ENCODE data around the gene EQTN.

Gene EQTN

GRCh38 chr9:27297050-27297449 is at the start of gene EQTN:
Gene EQTN, minus strand, starts transcription at chr9:27297150. Its CDS starts 95 bp downstream, at chr9:27297055.
- no peak within 1 kb of the TSS for H3K4me3 ChIP-seq
- no peak within 1 kb of the TSS for H3K27ac ChIP-seq

GRCh38 chr9:27344776-27345175 is 47.8 kb upstream of the EQTN start:
- H3K27ac ChIP-seq, result no peak overlapping the region
- H3K4me3 ChIP-seq, result no peak overlapping the region

GRCh38 chr9:27341545-27342294 is 44.8 kb upstream of the EQTN start:
- Histone ChIP-seq H3K4me3 (no peak overlapping the region), H3K27ac (peak overlapping the region in 11 of 21 experiments; percentile 4 to 66 (median 23))

DNA sequence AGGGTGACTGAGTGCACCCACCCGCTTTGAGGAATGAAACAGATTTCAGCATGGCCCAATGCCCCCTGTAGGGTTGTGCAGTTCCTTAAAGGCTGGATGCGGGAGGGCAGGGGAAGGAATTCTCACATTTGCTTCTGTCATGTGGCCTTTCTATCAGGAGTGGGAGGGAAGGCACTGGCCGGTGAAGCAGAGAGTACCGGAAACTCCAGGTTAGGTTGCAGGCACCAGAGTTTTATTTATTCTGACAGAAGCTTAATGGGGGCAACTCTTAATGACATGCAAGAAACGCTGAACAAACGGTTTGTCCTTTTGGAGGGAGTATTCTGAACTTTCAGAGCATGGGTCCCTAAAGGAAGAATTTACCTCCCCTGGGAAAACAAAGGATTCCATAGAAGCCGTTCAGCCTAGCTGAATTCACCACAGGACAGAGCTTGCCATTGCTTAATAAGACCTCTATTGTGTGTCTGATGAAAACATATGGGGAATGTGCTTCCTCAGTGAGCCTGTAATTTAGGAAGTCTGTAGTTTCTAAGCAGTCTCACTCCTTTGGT is 44.1 kb upstream of the EQTN start:
- Histone ChIP-seq H3K27ac (peak overlapping the region in 11 of 21 experiments; percentile 3 to 66 (median 31)), H3K4me3 (no peak overlapping the region)

- peak overlapping the region in 9 of 21 experiments; percentile 4 to 77 (median 31) for H3K27ac ChIP-seq
- no peak overlapping the region for H3K4me3 ChIP-seq
These were observed 43.3 kb upstream of the EQTN start for GRCh38 chr9:27340285-27340674.

GRCh38 chr9:27339661-27340284 is 42.8 kb upstream of the EQTN start:
- Histone ChIP-seq H3K27ac (peak overlapping the region in 14 of 21 experiments; percentile 8 to 79 (median 40)), H3K4me3 (no peak overlapping the region)

GRCh38 chr9:27338527-27338903 is 41.6 kb upstream of the EQTN start:
- Histone ChIP-seq H3K4me3 (no peak overlapping the region), H3K27ac (peak overlapping the region in 18 of 21 experiments; percentile 0 to 79 (median 54))

- Histone ChIP-seq H3K4me3 (no peak overlapping the region), H3K27ac (peak overlapping the region in 18 of 21 experiments; percentile 1 to 79 (median 54))
These were observed 41.0 kb upstream of the EQTN start for GRCh38 chr9:27337833-27338526.

GRCh38 chr9:27337236-27337635 is 40.3 kb upstream of the EQTN start:
- no peak overlapping the region for H3K4me3 ChIP-seq
- peak overlapping the region in 12 of 21 experiments; percentile 1 to 79 (median 39) for H3K27ac ChIP-seq

DNA sequence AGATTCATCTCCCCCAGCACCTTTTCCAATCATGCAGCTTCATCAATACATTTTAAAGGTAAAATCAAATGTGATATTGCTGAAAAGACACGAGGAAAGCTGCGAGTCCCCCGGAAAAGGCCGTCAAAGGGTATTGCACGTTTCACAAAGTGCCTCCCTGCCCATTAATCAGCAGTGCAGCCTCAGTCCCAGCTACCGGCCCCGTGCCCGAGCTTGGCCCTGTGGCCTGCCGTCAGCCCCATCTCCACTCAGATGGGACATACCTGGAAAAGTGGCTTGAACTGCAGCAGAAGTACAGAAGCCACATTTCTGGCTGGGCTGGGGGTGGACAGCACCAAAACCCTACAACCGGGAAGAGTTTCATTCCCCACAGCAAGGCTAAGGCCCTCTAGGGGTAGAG is 39.9 kb upstream of the EQTN start:
- Histone ChIP-seq H3K4me3 (no peak overlapping the region), H3K27ac (peak overlapping the region in 10 of 21 experiments; percentile 1 to 79 (median 32))

DNA sequence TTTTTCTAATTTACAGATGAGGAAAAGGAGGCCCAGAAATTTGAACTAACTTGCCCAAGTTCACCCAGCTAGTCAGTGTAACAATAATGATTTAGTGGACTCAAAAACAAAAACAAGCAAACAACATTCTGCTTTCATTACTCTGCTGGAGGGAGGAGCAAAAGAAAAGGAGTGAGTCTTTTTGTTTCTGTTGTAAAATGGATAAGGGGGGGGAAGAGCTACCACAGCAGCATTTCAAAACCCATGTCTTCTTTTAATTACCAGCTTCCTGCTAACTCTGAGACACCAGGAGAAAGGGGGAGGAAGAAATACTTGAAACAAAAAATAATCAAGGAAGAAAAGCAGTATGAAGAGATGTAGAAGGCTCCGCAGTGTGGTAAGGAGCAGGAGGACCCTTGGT is 39.2 kb upstream of the EQTN start:
- peak overlapping the region in 4 of 21 experiments; percentile 27 to 79 (median 75) for H3K27ac ChIP-seq

GRCh38 chr9:27335075-27335474 is 38.1 kb upstream of the EQTN start:
- Histone ChIP-seq H3K27ac (peak overlapping the region in 1 of 21 experiments; percentile 2), H3K4me3 (no peak overlapping the region)

More for the DNA sequence above, 39.2 kb upstream of the EQTN start:
- H3K4me3 ChIP-seq, result no peak overlapping the region

GRCh38 chr9:27333241-27334052 is 36.5 kb upstream of the EQTN start:
- Histone ChIP-seq H3K27ac (peak overlapping the region in 2 of 21 experiments; percentile 12 to 29), H3K4me3 (no peak overlapping the region)

DNA sequence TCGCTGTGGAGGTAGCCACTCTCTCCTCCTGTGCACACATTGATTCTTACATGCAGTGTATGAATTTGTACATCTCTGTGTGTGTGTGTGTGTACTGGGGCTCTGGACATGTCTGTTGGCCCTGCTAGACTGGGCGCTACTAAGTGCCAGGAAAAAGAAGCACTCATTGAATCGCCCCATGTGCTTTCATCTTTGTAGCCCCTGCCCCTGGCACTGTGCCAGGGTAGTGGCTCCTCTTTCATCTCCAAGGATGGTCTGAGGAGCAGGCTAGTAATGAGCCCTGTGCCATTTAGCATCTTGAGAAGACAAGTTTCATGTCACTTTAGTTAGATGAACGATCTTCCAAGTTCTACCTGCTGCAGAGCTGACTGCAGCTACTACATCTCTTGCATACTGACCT is 34.4 kb upstream of the EQTN start:
- Histone ChIP-seq H3K27ac (no peak overlapping the region), H3K4me3 (no peak overlapping the region)

GRCh38 chr9:27329291-27329690 is 32.3 kb upstream of the EQTN start:
- no peak overlapping the region for H3K27ac ChIP-seq
- no peak overlapping the region for H3K4me3 ChIP-seq

DNA sequence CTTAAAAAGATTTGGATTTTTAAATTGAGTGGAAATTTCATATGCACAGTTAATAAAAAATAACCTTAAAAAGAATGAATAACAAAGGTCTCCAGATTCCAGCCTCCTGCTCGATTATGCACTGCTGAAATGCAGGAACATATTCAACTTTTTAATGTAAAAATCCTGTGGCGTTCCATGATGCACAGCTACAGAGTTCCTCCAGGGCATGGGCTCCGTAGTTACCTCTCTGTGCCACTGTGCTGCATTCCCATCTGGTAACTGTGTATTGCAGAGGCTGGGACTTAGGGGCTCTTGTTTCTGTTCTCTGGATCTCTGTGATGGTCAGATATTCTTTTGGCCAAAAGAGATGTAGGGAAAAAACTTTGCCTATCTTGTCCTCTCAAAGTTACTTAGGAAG is 31.5 kb upstream of the EQTN start:
- Histone ChIP-seq H3K4me3 (no peak overlapping the region), H3K27ac (no peak overlapping the region)

DNA sequence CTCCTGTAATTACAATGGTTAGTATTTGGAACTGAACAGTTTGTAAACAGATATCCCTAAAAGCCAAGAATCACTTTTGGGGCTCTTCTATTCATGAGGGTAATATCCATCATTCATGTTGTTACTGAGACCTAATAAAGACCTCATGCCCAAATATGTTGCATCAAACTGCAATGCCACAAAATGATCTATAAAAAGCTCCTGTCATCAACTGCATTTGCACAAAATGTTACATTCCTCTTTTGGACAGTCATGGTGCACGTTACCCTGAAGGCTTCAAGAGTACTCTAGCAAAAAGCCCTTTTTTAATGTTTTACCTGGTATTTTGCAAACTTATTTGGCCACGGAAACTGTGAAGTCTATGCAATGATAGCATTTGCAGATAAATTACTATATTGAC is 14.2 kb upstream of the EQTN start:
- H3K27ac ChIP-seq, result no peak overlapping the region
- H3K4me3 ChIP-seq, result no peak overlapping the region

DNA sequence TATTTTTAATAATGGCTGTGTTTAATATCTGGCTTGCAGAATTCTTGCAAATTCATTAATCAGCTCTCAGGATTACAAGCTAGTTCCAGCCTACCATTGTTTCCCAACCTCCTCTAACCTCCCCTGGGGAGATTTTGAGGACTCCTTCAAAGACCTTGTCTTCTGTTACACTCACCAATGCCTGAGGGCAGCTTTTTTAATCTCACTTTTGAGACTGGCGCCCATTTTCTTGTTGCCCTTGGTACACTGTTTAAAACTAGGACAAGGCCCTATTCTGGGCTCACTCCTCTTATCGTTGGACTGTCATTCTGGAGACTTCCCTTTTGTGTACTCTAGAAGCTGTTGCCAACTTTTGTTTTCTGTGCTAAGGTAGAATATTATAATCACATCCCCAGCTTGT is 13.6 kb upstream of the EQTN start:
- H3K4me3 ChIP-seq, result no peak overlapping the region
- no peak overlapping the region for H3K27ac ChIP-seq

DNA sequence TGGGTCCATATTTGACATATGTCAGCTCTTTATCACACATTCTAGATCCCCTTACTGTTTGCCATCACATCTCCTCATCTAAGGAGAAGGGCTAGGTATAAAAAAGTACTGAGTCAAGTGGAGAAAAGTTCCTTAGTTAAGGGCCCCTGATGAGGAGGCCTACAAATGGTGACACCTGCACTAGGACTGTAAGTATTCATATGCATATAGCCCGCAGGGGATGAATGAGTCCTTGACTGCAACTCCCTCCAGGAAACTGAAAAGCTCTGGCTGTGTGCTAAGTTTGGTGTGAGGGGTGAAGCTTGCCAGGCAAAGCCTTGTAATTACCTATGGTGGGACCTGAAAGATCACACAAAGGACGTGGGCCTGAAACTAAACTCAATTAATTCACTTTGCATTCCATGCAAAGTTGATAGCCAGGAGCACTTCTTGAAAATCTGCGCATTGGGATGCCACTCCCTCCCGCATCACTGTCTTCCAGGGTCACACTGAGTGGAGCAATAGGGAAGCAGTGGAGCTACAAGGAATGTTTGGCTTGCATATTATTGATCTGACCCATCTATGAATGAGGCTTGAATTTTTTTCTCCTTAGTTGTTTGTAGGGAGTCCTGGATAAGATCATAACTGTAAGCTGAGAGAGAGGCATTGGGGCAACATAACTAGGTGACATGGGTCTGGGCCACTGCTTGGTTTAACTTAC is 11.9 kb upstream of the EQTN start:
- H3K27ac ChIP-seq, result no peak overlapping the region
- no peak overlapping the region for H3K4me3 ChIP-seq

All from skin epidermis (tissue), 12 donors.